ENCODE data around the gene TMTC2.
"Not testable (repeated sequence)": the region's sequence is repeated elsewhere in the genome, so short reads cannot be mapped to it uniquely, and the experiment has no call there.

Gene TMTC2

GRCh38 chr12:82725741-82726140 is 39.0 kb downstream of the TMTC2 start:
- no peak for DNase-seq (ENCODE audit: low spot score)

GRCh38 chr12:82727886-82728285 is 41.2 kb downstream of the TMTC2 start:
- DNase-seq (ENCODE audit: low spot score): no peak

- no peak for DNase-seq (ENCODE audit: low spot score)
These were observed 42.0 kb downstream of the TMTC2 start for GRCh38 chr12:82728710-82729109.

GRCh38 chr12:82730953-82731459 is 44.3 kb downstream of the TMTC2 start:
- no peak for DNase-seq (ENCODE audit: low spot score)

- peak; percentile 59 for DNase-seq (ENCODE audit: low spot score)
These were observed 53.7 kb downstream of the TMTC2 start for GRCh38 chr12:82740129-82741000.

GRCh38 chr12:82745063-82745674 is 58.5 kb downstream of the TMTC2 start:
- DNase-seq (ENCODE audit: low spot score): no peak

GRCh38 chr12:82745807-82746206 is 59.1 kb downstream of the TMTC2 start:
- no peak for DNase-seq (ENCODE audit: low spot score)

- peak; percentile 52 for DNase-seq (ENCODE audit: low spot score)
These were observed 60.0 kb downstream of the TMTC2 start for GRCh38 chr12:82746668-82747067.

- no peak for DNase-seq (ENCODE audit: low spot score)
These were observed 62.3 kb downstream of the TMTC2 start for GRCh38 chr12:82749015-82749414.

- DNase-seq (ENCODE audit: low spot score): no peak
These were observed 68.2 kb downstream of the TMTC2 start for GRCh38 chr12:82754856-82755255.

GRCh38 chr12:82756303-82756702 is 69.6 kb downstream of the TMTC2 start:
- no peak for DNase-seq (ENCODE audit: low spot score)

- DNase-seq (ENCODE audit: low spot score): no peak
These were observed 70.4 kb downstream of the TMTC2 start for GRCh38 chr12:82757059-82757458.

- DNase-seq (ENCODE audit: low spot score): no peak
These were observed 71.0 kb downstream of the TMTC2 start for GRCh38 chr12:82757656-82758055.

GRCh38 chr12:82758749-82759330 is 72.1 kb downstream of the TMTC2 start:
- no peak for DNase-seq (ENCODE audit: low spot score)

- DNase-seq (ENCODE audit: low spot score): no peak
These were observed 73.7 kb downstream of the TMTC2 start for GRCh38 chr12:82760423-82760822.

GRCh38 chr12:82765206-82765605 is 78.5 kb downstream of the TMTC2 start:
- DNase-seq (ENCODE audit: low spot score): not testable (repeated sequence)

GRCh38 chr12:82765971-82766705 is 79.4 kb downstream of the TMTC2 start:
- DNase-seq (ENCODE audit: low spot score): no peak

- DNase-seq (ENCODE audit: low spot score): no peak
These were observed 88.0 kb downstream of the TMTC2 start for GRCh38 chr12:82774666-82775065.

GRCh38 chr12:82780517-82780916 is 93.8 kb downstream of the TMTC2 start:
- no peak for DNase-seq (ENCODE audit: low spot score)

GRCh38 chr12:82781309-82781997 is 94.7 kb downstream of the TMTC2 start:
- DNase-seq (ENCODE audit: low spot score): no peak

- DNase-seq (ENCODE audit: low spot score): no peak
These were observed 96.7 kb downstream of the TMTC2 start for GRCh38 chr12:82783435-82783834.

- no peak for DNase-seq (ENCODE audit: low spot score)
These were observed 100.3 kb downstream of the TMTC2 start for GRCh38 chr12:82787016-82787415.
